HEK293 (cell line): ENCODE measurements around the gene PABPN1L.

Source experiments
- CTCF ChIA-PET: fragments of 350-600 bp; formaldehyde crosslinking; extraction: SDS; loops from one replicate; lab custom pipeline; 2021; ENCODE audit warnings: antibody characterized with exemption; lab: Yijun Ruan, JAX
- POLR2A ChIA-PET: fragments of 300-600 bp; formaldehyde crosslinking; extraction: SDS; loops from one replicate; lab custom pipeline; 2020; ENCODE audit warnings: antibody characterized with exemption, inconsistent platforms; lab: Yijun Ruan, JAX
- H3K27ac ChIP-seq: fragments of 200-500 bp; sonication (Bioruptor generic); 2 replicates; pipeline ENCODE4 v1.5.1; 2014; ENCODE audit warnings: low read depth, low read length, control low read depth, inconsistent platforms; ENCODE audit errors: extremely low read depth
- H3K36me3 ChIP-seq, 2 experiments: fragments of 200-500 bp in 1 of 2; sonication (Bioruptor generic) in 1 of 2; 1 replicate in 1 of 2; 2 replicates in 1 of 2; pipeline ENCODE4 v1.5.1; 2014 to 2017; ENCODE audit warnings: inconsistent platforms in 2 of 2, low read length in 2 of 2; ENCODE audit not compliant: control insufficient read depth in 2 of 2, insufficient read depth in 1 of 2
- H3K4me1 ChIP-seq: fragments of 200-500 bp; sonication (Bioruptor generic); 2 replicates; pipeline ENCODE4 v1.5.1; 2014; ENCODE audit warnings: mild to moderate bottlenecking, low read length, inconsistent platforms; ENCODE audit not compliant: control insufficient read depth, insufficient read depth
- H3K4me3 ChIP-seq: 2 replicates; pipeline ENCODE4 v1.5.1; 2011; ENCODE audit warnings: low read depth, mild to moderate bottlenecking, control low read depth, low read length, moderate library complexity
- H3K9me3 ChIP-seq: fragments of 200-500 bp; sonication (Bioruptor generic); 2 replicates; pipeline ENCODE4 v1.5.1; 2014; ENCODE audit warnings: low read depth, low read length, inconsistent platforms; ENCODE audit not compliant: control insufficient read depth, insufficient read depth
- BCL11A ChIP-seq: fragments of 450-650 bp; formaldehyde crosslinking; IDR thresholded peaks from 2 replicates; pipeline ENCODE4 v1.5.1; 2016; ENCODE audit warnings: low read depth, missing biosample characterization, missing genetic modification characterization
- BCL11B ChIP-seq: fragments of 450-650 bp; formaldehyde crosslinking; IDR thresholded peaks from 2 replicates; pipeline ENCODE4 v1.5.1; 2016; ENCODE audit warnings: low read depth, missing biosample characterization, missing genetic modification characterization
- KLF16 ChIP-seq: fragments of 450-650 bp; formaldehyde crosslinking; IDR thresholded peaks from 2 replicates; pipeline ENCODE4 v1.5.1; 2017; ENCODE audit warnings: missing biosample characterization, missing genetic modification characterization
- PRDM6 ChIP-seq: fragments of 450-650 bp; formaldehyde crosslinking; IDR thresholded peaks from 2 replicates; pipeline ENCODE4 v1.5.1; 2017; ENCODE audit warnings: missing biosample characterization, missing genetic modification characterization
- SCRT1 ChIP-seq: fragments of 450-650 bp; formaldehyde crosslinking; IDR thresholded peaks from 2 replicates; pipeline ENCODE4 v1.5.1; 2016; ENCODE audit warnings: missing biosample characterization, missing genetic modification characterization, borderline replicate concordance
- TRIM28 ChIP-seq: IDR thresholded peaks from 2 replicates; pipeline ENCODE4 v1.6.1; 2011; ENCODE audit warnings: low read length, control low read depth, borderline replicate concordance
- ZNF132 ChIP-seq: fragments of 450-650 bp; formaldehyde crosslinking; IDR thresholded peaks from 2 replicates; pipeline ENCODE4 v1.5.1; 2017; ENCODE audit warnings: missing biosample characterization, missing genetic modification characterization, borderline replicate concordance
- ZNF138 ChIP-seq: fragments of 450-650 bp; formaldehyde crosslinking; IDR thresholded peaks from 2 replicates; pipeline ENCODE4 v1.5.1; 2016; ENCODE audit warnings: missing biosample characterization, missing genetic modification characterization, borderline replicate concordance
- ZNF157 ChIP-seq: fragments of 450-650 bp; formaldehyde crosslinking; IDR thresholded peaks from 2 replicates; pipeline ENCODE4 v1.5.1; 2016; ENCODE audit warnings: missing biosample characterization, missing genetic modification characterization
- ZNF274 ChIP-seq, 2 experiments: fragments of 200-500 bp in 1 of 2; fragments of 450-650 bp in 1 of 2; sonication (Bioruptor generic) in 1 of 2; formaldehyde crosslinking in 1 of 2; IDR thresholded peaks; 2 replicates each; pipeline versions ENCODE4 v1.5.1 to v1.6.1; 2014 to 2016; ENCODE audit warnings: borderline replicate concordance in 1 of 2, inconsistent platforms in 1 of 2, low read length in 1 of 2, missing biosample characterization in 1 of 2, missing genetic modification characterization in 1 of 2
- ZNF311 ChIP-seq: fragments of 450-650 bp; formaldehyde crosslinking; IDR thresholded peaks from 2 replicates; pipeline ENCODE4 v1.5.1; 2017; ENCODE audit warnings: missing biosample characterization, missing genetic modification characterization, borderline replicate concordance
- ZNF350 ChIP-seq: fragments of 450-650 bp; formaldehyde crosslinking; IDR thresholded peaks from 2 replicates; pipeline ENCODE4 v1.5.0; 2017; ENCODE audit warnings: missing biosample characterization, mild to moderate bottlenecking, missing genetic modification characterization
- ZNF366 ChIP-seq: fragments of 450-650 bp; formaldehyde crosslinking; conservative IDR thresholded peaks from 2 replicates; pipeline ENCODE4 v1.5.1; 2016; ENCODE audit warnings: missing biosample characterization, missing genetic modification characterization
- ZNF433 ChIP-seq: fragments of 450-650 bp; formaldehyde crosslinking; IDR thresholded peaks from 2 replicates; pipeline ENCODE4 v1.5.1; 2016; ENCODE audit warnings: missing biosample characterization, missing genetic modification characterization, low read depth
- ZNF514 ChIP-seq: fragments of 450-650 bp; formaldehyde crosslinking; IDR thresholded peaks from 2 replicates; pipeline ENCODE4 v1.5.1; 2016; ENCODE audit warnings: missing biosample characterization, missing genetic modification characterization
- ZNF558 ChIP-seq: fragments of 450-650 bp; formaldehyde crosslinking; IDR thresholded peaks from 2 replicates; pipeline ENCODE4 v1.5.1; 2016; ENCODE audit warnings: missing biosample characterization, missing genetic modification characterization
- ZNF596 ChIP-seq: fragments of 450-650 bp; IDR thresholded peaks from 2 replicates; pipeline ENCODE4 v1.5.0; 2018; ENCODE audit warnings: missing biosample characterization, mild to moderate bottlenecking, missing genetic modification characterization, moderate library complexity
- ZNF692 ChIP-seq: fragments of 450-650 bp; formaldehyde crosslinking; IDR thresholded peaks from 2 replicates; pipeline ENCODE4 v1.5.1; 2016; ENCODE audit warnings: missing biosample characterization, missing genetic modification characterization
- ZNF707 ChIP-seq: fragments of 450-650 bp; formaldehyde crosslinking; IDR thresholded peaks from 2 replicates; pipeline ENCODE4 v1.5.1; 2016; ENCODE audit warnings: missing biosample characterization, missing genetic modification characterization
- ZNF792 ChIP-seq: fragments of 450-650 bp; formaldehyde crosslinking; IDR thresholded peaks from 2 replicates; pipeline ENCODE4 v1.5.1; 2016; ENCODE audit warnings: missing biosample characterization, missing genetic modification characterization
- ZXDB ChIP-seq: fragments of 450-650 bp; formaldehyde crosslinking; IDR thresholded peaks from 2 replicates; pipeline ENCODE4 v1.5.1; 2016; ENCODE audit warnings: missing biosample characterization, missing genetic modification characterization

PABPN1L gene

GRCh38 chr16:88853325-88853941 lies 13.0 kb downstream of the PABPN1L start:
- Histone ChIP-seq H3K36me3 (peaks cover 0 to 5% of the 10 kb centered on the region in 2 experiments; a peak in 1 of 3 replicates), H3K4me1 (no peaks in the 10 kb centered on the region), H3K4me3 (no peak overlapping the region), H3K9me3 (no peaks in the 10 kb centered on the region), H3K27ac (no peak overlapping the region)
- POLR2A ChIA-PET, result interaction anchor here (0.7 kb wide), 1 partner anchor 11 kb away, joined by 16 read pairs; no protein-coding TSS in a partner anchor
- no peak for TF ChIP-seq TRIM28
- no peak for TF ChIP-seq ZNF596 (tag by site-specific recombination)
- no peak for TF ChIP-seq KLF16 (tag by site-specific recombination)
- no peak for TF ChIP-seq ZXDB (tag by site-specific recombination)
- no peak for TF ChIP-seq ZNF707 (tag by site-specific recombination)
- no peak for TF ChIP-seq ZNF311 (tag by site-specific recombination)
- TF ChIP-seq ZNF433 (tag by site-specific recombination), result no peak
- no peak for TF ChIP-seq ZNF138 (tag by site-specific recombination)
- TF ChIP-seq ZNF558 (tag by site-specific recombination), result no peak
- TF ChIP-seq ZNF514 (tag by site-specific recombination), result no peak
- no peak for TF ChIP-seq SCRT1 (tag by site-specific recombination)
- no peak for TF ChIP-seq ZNF132
- no peak for TF ChIP-seq ZNF350
- TF ChIP-seq PRDM6 (tag by site-specific recombination), result no peak
- TF ChIP-seq BCL11B (tag by site-specific recombination), result no peak
- no peak for TF ChIP-seq BCL11A (tag by site-specific recombination)
- no peak for TF ChIP-seq ZNF792 (tag by site-specific recombination)
- TF ChIP-seq ZNF692, result no peak
- no peak for TF ChIP-seq ZNF157 (tag by site-specific recombination)
- CTCF ChIA-PET, result no interaction called here

GRCh38 chr16:88851616-88852015 lies 14.8 kb downstream of the PABPN1L start:
- no peak overlapping the region for H3K27ac ChIP-seq
- ChIA-PET POLR2A (no interaction called here), CTCF (interaction anchor here (1.0 kb wide), 1 partner anchor 315 kb away, joined by 3 read pairs; no protein-coding TSS in a partner anchor)
- no peak for TF ChIP-seq ZNF274 (IDR thresholded peaks at IDR 0.05; ENCODE audit: low read length)
- TF ChIP-seq ZNF274 (tag by site-specific recombination; IDR thresholded peaks at IDR 0.05; ENCODE audit: borderline replicate concordance), result no peak
- TF ChIP-seq ZNF366 (tag by site-specific recombination), result no peak
- H3K9me3 ChIP-seq, result no peaks in the 10 kb centered on the region
- no peak overlapping the region for H3K4me3 ChIP-seq
- no peaks in the 10 kb centered on the region for H3K4me1 ChIP-seq
- peaks cover 0 to 3% of the 10 kb centered on the region in 2 experiments; a peak in 1 of 3 replicates for H3K36me3 ChIP-seq
